ENCODE measurements around the gene DRD4. TPM values are rescaled to one million over a fixed set of nuclear protein-coding genes. Genes with fewer than 3 reads are reported as not detected.

Gene DRD4
- total RNA-seq, 1 donor from 2014 or later, result 0.49 TPM

DNA sequence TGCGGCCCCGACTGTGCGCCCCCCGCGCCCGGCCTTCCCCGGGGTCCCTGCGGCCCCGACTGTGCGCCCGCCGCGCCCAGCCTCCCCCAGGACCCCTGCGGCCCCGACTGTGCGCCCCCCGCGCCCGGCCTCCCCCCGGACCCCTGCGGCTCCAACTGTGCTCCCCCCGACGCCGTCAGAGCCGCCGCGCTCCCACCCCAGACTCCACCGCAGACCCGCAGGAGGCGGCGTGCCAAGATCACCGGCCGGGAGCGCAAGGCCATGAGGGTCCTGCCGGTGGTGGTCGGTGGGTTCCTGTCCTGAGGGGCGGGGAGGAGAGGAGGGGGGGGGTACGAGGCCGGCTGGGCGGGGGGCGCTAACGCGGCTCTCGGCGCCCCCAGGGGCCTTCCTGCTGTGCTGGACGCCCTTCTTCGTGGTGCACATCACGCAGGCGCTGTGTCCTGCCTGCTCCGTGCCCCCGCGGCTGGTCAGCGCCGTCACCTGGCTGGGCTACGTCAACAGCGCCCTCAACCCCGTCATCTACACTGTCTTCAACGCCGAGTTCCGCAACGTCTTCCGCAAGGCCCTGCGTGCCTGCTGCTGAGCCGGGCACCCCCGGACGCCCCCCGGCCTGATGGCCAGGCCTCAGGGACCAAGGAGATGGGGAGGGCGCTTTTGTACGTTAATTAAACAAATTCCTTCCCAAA lies 3.1 kb downstream of the DRD4 start:
- Mint-ChIP-seq H3K27me3 (peaks cover 23% of the 10 kb centered on the region), H3K27ac (no peak overlapping the region), H3K4me3 (peak overlapping the region; percentile 56), H3K9me3 (no peaks in the 10 kb centered on the region), H3K4me1 (peaks cover 24% of the 10 kb centered on the region), H3K36me3 (ENCODE audit: low read depth) (peaks cover 7% of the 10 kb centered on the region)
- ATAC-seq (ENCODE audit: low read depth), result peak; percentile 56
- ChIA-PET POLR2A (interaction anchor here (1.6 kb wide), 1 partner anchor 24 kb away, joined by 4 read pairs; the partner anchor contains the start of gene IRF7), CTCF (no interaction called here)
- DNase-seq, result no peak
- intact Hi-C loops (cut with micrococcal nuclease), result no loop called here
- no peak for TF ChIP-seq CTCF (IDR thresholded peaks at IDR 0.05)

GRCh38 chr11:641806-642370 lies 4.8 kb downstream of the DRD4 start:
- no peak for DNase-seq
- Mint-ChIP-seq H3K36me3 (ENCODE audit: low read depth) (peaks cover 8% of the 10 kb centered on the region), H3K4me1 (peaks cover 27% of the 10 kb centered on the region), H3K9me3 (no peaks in the 10 kb centered on the region), H3K4me3 (no peak overlapping the region), H3K27ac (no peak overlapping the region), H3K27me3 (peaks cover 15% of the 10 kb centered on the region)
- no peak for ATAC-seq (ENCODE audit: low read depth)
- TF ChIP-seq CTCF (IDR thresholded peaks at IDR 0.05), result no peak
- ChIA-PET CTCF (interaction anchor here (1.4 kb wide), 1 partner anchor 20 kb away, joined by 3 read pairs; no protein-coding TSS in a partner anchor), POLR2A (interaction anchor here (0.6 to 1.6 kb wide), 2 partner anchors 26 to 103 kb away, joined by 4 to 9 read pairs; partner anchors contain the start of gene IRF7)
- intact Hi-C loops (cut with micrococcal nuclease), result no loop called here

- Mint-ChIP-seq H3K27me3 (peaks cover 9% of the 10 kb centered on the region), H3K4me3 (no peak overlapping the region), H3K4me1 (peaks cover 21% of the 10 kb centered on the region), H3K27ac (no peak overlapping the region), H3K36me3 (ENCODE audit: low read depth) (peaks cover 12% of the 10 kb centered on the region), H3K9me3 (no peaks in the 10 kb centered on the region)
- intact Hi-C loops (cut with micrococcal nuclease), result no loop called here
- ATAC-seq (ENCODE audit: low read depth) (no peak), DNase-seq (no peak)
- no peak for TF ChIP-seq CTCF (IDR thresholded peaks at IDR 0.05)
- ChIA-PET CTCF (no interaction called here), POLR2A (interaction anchor here (0.7 kb wide), 1 partner anchor 98 kb away, joined by 3 read pairs; no protein-coding TSS in a partner anchor)
Measured at GRCh38 chr11:643366-643765, 6.3 kb downstream of the DRD4 start.

DNA sequence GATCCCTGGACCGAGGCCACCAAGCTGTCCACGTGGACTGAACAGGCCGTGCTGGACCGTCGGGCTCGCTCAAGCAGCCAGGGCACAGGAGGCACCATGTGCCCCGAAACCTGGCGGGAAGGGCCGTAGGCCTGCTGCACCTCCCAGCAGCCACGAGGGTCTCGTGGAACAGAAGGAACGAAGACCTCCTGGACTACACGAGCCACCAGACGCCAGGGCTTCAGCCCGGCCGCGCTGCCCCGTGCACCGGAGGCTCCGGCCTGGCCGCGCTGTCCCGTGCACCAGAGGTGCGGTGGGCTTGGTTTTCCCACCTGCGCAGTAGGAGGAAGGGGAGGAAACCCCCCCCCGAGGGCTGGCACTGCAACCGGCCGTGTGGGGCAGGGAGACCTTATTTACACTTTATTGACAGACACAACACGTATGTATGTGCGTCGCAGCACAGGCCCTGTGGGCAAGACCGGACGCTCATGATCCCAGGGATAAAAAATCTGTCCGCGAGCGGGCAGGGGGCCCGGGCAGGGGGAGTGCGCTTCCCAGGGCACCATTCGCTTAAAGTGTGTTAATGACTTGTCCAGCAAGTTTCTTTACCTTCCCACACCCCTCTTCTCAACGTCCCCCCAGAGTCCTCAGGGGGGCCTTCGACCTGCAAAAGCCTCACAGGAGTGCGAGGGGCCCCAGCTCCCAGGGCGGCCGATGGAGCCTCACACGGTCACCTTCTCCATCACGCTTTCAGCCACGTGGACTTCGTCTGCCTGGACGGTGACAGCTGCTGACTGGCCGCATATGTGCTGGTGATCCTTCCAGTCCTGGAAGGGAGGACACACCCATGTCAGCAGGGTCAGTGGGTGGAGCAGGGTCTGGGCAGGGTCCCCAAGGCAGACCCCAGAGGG lies 7.0 kb downstream of the DRD4 start:
- no peak for TF ChIP-seq CTCF (IDR thresholded peaks at IDR 0.05)

More for the DNA sequence above, 7.0 kb downstream of the DRD4 start:
- Mint-ChIP-seq H3K9me3 (no peaks in the 10 kb centered on the region), H3K4me3 (no peak overlapping the region), H3K4me1 (peaks cover 14% of the 10 kb centered on the region), H3K27me3 (peaks cover 3% of the 10 kb centered on the region), H3K36me3 (ENCODE audit: low read depth) (peaks cover 16% of the 10 kb centered on the region), H3K27ac (no peak overlapping the region)
- intact Hi-C loops (cut with micrococcal nuclease), result no loop called here
- CTCF ChIA-PET, result no interaction called here
- DNase-seq (no peak), ATAC-seq (ENCODE audit: low read depth) (no peak)
- POLR2A ChIA-PET, result interaction anchor here (0.7 kb wide), 1 partner anchor 97 kb away, joined by 3 read pairs; no protein-coding TSS in a partner anchor
